ENCODE results near the gene NECAB3. TPM values are rescaled to one million over a fixed set of nuclear protein-coding genes. Genes with fewer than 3 reads are reported as not detected.

NECAB3 gene
- total RNA-seq, 1 experiment from 2014 or later = 43.5 TPM

GRCh38 chr20:33627577-33628216 lies 46.5 kb downstream of the NECAB3 start:
- Histone ChIP-seq H3K27ac (ENCODE audit: low read length) (no peak overlapping the region), H3K9me2 (replicated peaks; ENCODE audit: low read length) (no peaks in the 10 kb centered on the region), H3K27me3 (ENCODE audit: low read length) (no peaks in the 10 kb centered on the region), H3K9me3 (ENCODE audit: low read length) (no peaks in the 10 kb centered on the region), H3F3A (ENCODE audit: low read length, unreplicated experiment) (no peaks in the 10 kb centered on the region), H3K4me3 (ENCODE audit: low read length) (no peak overlapping the region), H4K20me1 (ENCODE audit: low read length) (no peaks in the 10 kb centered on the region), H3K9ac (ENCODE audit: low read length) (no peak overlapping the region), H3K4me2 (ENCODE audit: low read length) (no peak overlapping the region), H2AFZ (ENCODE audit: low read length) (no peak overlapping the region), H3K36me3 (ENCODE audit: low read depth, low read length) (peaks cover 6% of the 10 kb centered on the region; the same call in 1 of the 2 replicates), H3K79me2 (ENCODE audit: low read length) (no peaks in the 10 kb centered on the region), H3K4me1 (ENCODE audit: insufficient read depth, low read length) (no peaks in the 10 kb centered on the region)
- intact Hi-C loops (cut with micrococcal nuclease) = no loop called here
- ChIA-PET POLR2A (ENCODE audit: unreplicated experiment) (no interaction called here), CTCF (no interaction called here)
- BruUV-seq (replicated peaks) = no TSS peak
- no peak for DNase-seq
- TF ChIP-seq EZH2phosphoT487 (IDR thresholded peaks at IDR 0.05; ENCODE audit: borderline replicate concordance, low read length) = no peak
- TF ChIP-seq, protein P1, sequence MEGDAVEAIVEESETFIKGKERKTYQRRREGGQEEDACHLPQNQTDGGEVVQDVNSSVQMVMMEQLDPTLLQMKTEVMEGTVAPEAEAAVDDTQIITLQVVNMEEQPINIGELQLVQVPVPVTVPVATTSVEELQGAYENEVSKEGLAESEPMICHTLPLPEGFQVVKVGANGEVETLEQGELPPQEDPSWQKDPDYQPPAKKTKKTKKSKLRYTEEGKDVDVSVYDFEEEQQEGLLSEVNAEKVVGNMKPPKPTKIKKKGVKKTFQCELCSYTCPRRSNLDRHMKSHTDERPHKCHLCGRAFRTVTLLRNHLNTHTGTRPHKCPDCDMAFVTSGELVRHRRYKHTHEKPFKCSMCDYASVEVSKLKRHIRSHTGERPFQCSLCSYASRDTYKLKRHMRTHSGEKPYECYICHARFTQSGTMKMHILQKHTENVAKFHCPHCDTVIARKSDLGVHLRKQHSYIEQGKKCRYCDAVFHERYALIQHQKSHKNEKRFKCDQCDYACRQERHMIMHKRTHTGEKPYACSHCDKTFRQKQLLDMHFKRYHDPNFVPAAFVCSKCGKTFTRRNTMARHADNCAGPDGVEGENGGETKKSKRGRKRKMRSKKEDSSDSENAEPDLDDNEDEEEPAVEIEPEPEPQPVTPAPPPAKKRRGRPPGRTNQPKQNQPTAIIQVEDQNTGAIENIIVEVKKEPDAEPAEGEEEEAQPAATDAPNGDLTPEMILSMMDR (conservative IDR thresholded peaks at IDR 0.05; ENCODE audit: low read depth, low read length) = no peak
- no peak for TF ChIP-seq EZH2 (IDR thresholded peaks at IDR 0.05; ENCODE audit: low read length, unreplicated experiment)
- no peak for ATAC-seq

DNA sequence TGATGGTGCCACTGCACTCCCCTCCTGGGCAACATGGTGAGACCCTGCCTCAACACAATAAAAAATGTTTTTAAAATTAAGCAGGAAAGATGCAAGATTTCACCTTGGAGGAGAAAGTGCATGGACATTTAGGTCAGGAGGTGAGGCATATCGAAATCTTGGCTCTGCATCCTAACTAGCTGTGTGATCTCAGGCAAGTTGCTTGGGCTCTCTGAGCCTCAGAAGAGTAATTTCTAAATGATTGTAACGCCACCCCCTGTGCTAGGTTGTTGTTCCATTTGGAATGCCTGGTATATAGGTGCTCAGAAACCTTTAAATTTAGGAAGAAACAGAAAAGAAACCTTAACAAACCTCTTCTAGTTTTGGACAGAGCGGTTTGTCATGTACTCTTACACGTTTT lies 48.0 kb downstream of the NECAB3 start:
- no peaks in the 10 kb centered on the region for H3K27me3 ChIP-seq (ENCODE audit: low read length)
- ChIA-PET CTCF (no interaction called here), POLR2A (ENCODE audit: unreplicated experiment) (no interaction called here)
- H3K9ac ChIP-seq (ENCODE audit: low read length) = no peak overlapping the region
- no peak overlapping the region for H3K4me3 ChIP-seq (ENCODE audit: low read length)
- H3K9me2 ChIP-seq (replicated peaks; ENCODE audit: low read length) = no peaks in the 10 kb centered on the region
- H3K27ac ChIP-seq (ENCODE audit: low read length) = no peak overlapping the region
- H2AFZ ChIP-seq (ENCODE audit: low read length) = no peak overlapping the region
- DNase-seq = no peak
- no peaks in the 10 kb centered on the region for H3F3A ChIP-seq (ENCODE audit: low read length, unreplicated experiment)
- intact Hi-C loops (cut with micrococcal nuclease) = no loop called here
- BruUV-seq (replicated peaks) = no TSS peak
- TF ChIP-seq EZH2 (IDR thresholded peaks at IDR 0.05; ENCODE audit: low read length, unreplicated experiment) (no peak), EZH2phosphoT487 (IDR thresholded peaks at IDR 0.05; ENCODE audit: borderline replicate concordance, low read length) (no peak)
- TF ChIP-seq, protein P1 (conservative IDR thresholded peaks at IDR 0.05; ENCODE audit: low read depth, low read length) = no peak
- no peaks in the 10 kb centered on the region for H3K79me2 ChIP-seq (ENCODE audit: low read length)
- H3K4me1 ChIP-seq (ENCODE audit: insufficient read depth, low read length) = no peaks in the 10 kb centered on the region
- H3K4me2 ChIP-seq (ENCODE audit: low read length) = no peak overlapping the region
- ATAC-seq = no peak
- no peaks in the 10 kb centered on the region for H3K9me3 ChIP-seq (ENCODE audit: low read length)
- H3K36me3 ChIP-seq (ENCODE audit: low read depth, low read length) = peaks cover 6% of the 10 kb centered on the region; the same call in 1 of the 2 replicates
- H4K20me1 ChIP-seq (ENCODE audit: low read length) = no peaks in the 10 kb centered on the region

- intact Hi-C loops (cut with micrococcal nuclease) = no loop called here
- Histone ChIP-seq H3K79me2 (ENCODE audit: low read length) (no peaks in the 10 kb centered on the region), H3K9me2 (replicated peaks; ENCODE audit: low read length) (no peaks in the 10 kb centered on the region), H3K9ac (ENCODE audit: low read length) (no peak overlapping the region), H3K4me3 (ENCODE audit: low read length) (no peak overlapping the region), H3F3A (ENCODE audit: low read length, unreplicated experiment) (no peaks in the 10 kb centered on the region), H2AFZ (ENCODE audit: low read length) (no peak overlapping the region), H3K27ac (ENCODE audit: low read length) (no peak overlapping the region), H3K36me3 (ENCODE audit: low read depth, low read length) (peaks cover 6% of the 10 kb centered on the region; the same call in 1 of the 2 replicates), H3K9me3 (ENCODE audit: low read length) (no peaks in the 10 kb centered on the region), H3K4me1 (ENCODE audit: insufficient read depth, low read length) (no peaks in the 10 kb centered on the region), H3K27me3 (ENCODE audit: low read length) (no peaks in the 10 kb centered on the region), H3K4me2 (ENCODE audit: low read length) (no peak overlapping the region), H4K20me1 (ENCODE audit: low read length) (no peaks in the 10 kb centered on the region)
- DNase-seq (no peak), ATAC-seq (no peak)
- ChIA-PET CTCF (no interaction called here), POLR2A (ENCODE audit: unreplicated experiment) (no interaction called here)
- TF ChIP-seq, protein P1 (conservative IDR thresholded peaks at IDR 0.05; ENCODE audit: low read depth, low read length) = no peak
- TF ChIP-seq EZH2phosphoT487 (IDR thresholded peaks at IDR 0.05; ENCODE audit: borderline replicate concordance, low read length) (no peak), EZH2 (IDR thresholded peaks at IDR 0.05; ENCODE audit: low read length, unreplicated experiment) (no peak)
- TSS peak; percentile 5 for BruUV-seq (replicated peaks)
These were observed 49.8 kb downstream of the NECAB3 start for GRCh38 chr20:33624399-33624798.
